ENCODE data around the gene BANF2.

GRCh38 chr20:17683218-17684076, 16.3 kb upstream of the BANF2 start:
- no peak for TF ChIP-seq CTCF (IDR thresholded peaks at IDR 0.05; ENCODE audit: low read depth, low read length, poor library complexity, severe bottlenecking)
- TF ChIP-seq EZH2phosphoT487 (IDR thresholded peaks at IDR 0.05; ENCODE audit: borderline replicate concordance, low read length) = no peak
